ENCODE data around the gene RTN4R. TPM values are rescaled to one million over a fixed set of nuclear protein-coding genes. Genes with fewer than 3 reads are reported as not detected.

The RTN4R gene
- total and polyA plus RNA-seq, 2 of the 4 experiments (the other 2 are of a cell fraction): 0.18 to 0.94 TPM

DNA sequence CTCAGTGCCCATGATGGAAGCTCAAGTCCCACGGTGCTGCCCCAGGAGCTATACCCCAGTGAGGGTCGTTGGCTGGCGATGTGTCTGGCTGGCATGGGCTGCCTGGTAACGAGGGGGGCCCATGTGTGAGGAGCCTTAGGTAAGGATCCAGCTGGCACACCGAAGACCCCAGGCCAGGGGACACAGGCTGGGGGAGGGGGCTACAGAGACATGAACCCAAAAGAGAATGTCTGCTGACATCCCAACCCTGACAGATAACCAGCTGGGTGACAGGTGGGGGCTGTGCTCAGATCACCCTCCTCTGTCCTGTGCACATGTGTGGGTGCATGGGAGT lies 39.2 kb downstream of the RTN4R start:
- no peak overlapping the region for H2AK9ac ChIP-seq (replicated peaks; ENCODE audit: low read depth, low read length, poor library complexity)
- H2AFZ ChIP-seq (replicated peaks; ENCODE audit: low read length, poor library complexity): no peak overlapping the region
- H3K36me3 ChIP-seq (ENCODE audit: control insufficient read depth, insufficient read depth, low read length): no peaks in the 10 kb centered on the region
- TF ChIP-seq FOS (IDR thresholded peaks at IDR 0.05; ENCODE audit: low read depth, low read length): no peak
- TF ChIP-seq CTCF (conservative IDR thresholded peaks at IDR 0.05; ENCODE audit: low read depth, low read length): no peak
- TF ChIP-seq RAD21 (IDR thresholded peaks at IDR 0.05; ENCODE audit: low read length): no peak
- TF ChIP-seq NFE2L2 (IDR thresholded peaks at IDR 0.05; ENCODE audit: low read depth, low read length): no peak
- TF ChIP-seq CEBPB (IDR thresholded peaks at IDR 0.05; ENCODE audit: low read depth, low read length): no peak
- no peak for TF ChIP-seq SMC3 (IDR thresholded peaks at IDR 0.05; ENCODE audit: low read depth, low read length)
- no peak for TF ChIP-seq RFX5 (IDR thresholded peaks at IDR 0.05; ENCODE audit: low read depth, low read length)
- no peak for TF ChIP-seq RCOR1 (IDR thresholded peaks at IDR 0.05; ENCODE audit: insufficient replicate concordance, low read length)
- no peak for TF ChIP-seq CHD1 (IDR thresholded peaks at IDR 0.05; ENCODE audit: low read depth, low read length)
- no peak for TF ChIP-seq BHLHE40 (IDR thresholded peaks at IDR 0.05; ENCODE audit: low read depth, low read length)
- TF ChIP-seq, protein P1, sequence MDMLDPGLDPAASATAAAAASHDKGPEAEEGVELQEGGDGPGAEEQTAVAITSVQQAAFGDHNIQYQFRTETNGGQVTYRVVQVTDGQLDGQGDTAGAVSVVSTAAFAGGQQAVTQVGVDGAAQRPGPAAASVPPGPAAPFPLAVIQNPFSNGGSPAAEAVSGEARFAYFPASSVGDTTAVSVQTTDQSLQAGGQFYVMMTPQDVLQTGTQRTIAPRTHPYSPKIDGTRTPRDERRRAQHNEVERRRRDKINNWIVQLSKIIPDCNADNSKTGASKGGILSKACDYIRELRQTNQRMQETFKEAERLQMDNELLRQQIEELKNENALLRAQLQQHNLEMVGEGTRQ (IDR thresholded peaks at IDR 0.05; ENCODE audit: low read depth, low read length): no peak
- TF ChIP-seq MAFK (IDR thresholded peaks at IDR 0.05; ENCODE audit: low read depth, low read length): no peak
- TF ChIP-seq MAZ (IDR thresholded peaks at IDR 0.05; ENCODE audit: borderline replicate concordance, low read depth, low read length): no peak
- no peak for TF ChIP-seq MXI1 (IDR thresholded peaks at IDR 0.05; ENCODE audit: borderline replicate concordance, low read depth, low read length)
- no peak for TF ChIP-seq POLR2A (IDR thresholded peaks at IDR 0.05; ENCODE audit: low read depth, low read length)
- TF ChIP-seq, protein P2, sequence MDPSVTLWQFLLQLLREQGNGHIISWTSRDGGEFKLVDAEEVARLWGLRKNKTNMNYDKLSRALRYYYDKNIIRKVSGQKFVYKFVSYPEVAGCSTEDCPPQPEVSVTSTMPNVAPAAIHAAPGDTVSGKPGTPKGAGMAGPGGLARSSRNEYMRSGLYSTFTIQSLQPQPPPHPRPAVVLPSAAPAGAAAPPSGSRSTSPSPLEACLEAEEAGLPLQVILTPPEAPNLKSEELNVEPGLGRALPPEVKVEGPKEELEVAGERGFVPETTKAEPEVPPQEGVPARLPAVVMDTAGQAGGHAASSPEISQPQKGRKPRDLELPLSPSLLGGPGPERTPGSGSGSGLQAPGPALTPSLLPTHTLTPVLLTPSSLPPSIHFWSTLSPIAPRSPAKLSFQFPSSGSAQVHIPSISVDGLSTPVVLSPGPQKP (IDR thresholded peaks at IDR 0.05; ENCODE audit: borderline replicate concordance, low read depth, low read length): no peak
- H3K79me1 ChIP-seq (ENCODE audit: low read depth in 1 of 2, low read length in 2 of 2): no peaks in the 10 kb centered on the region
- H3K27ac ChIP-seq (ENCODE audit: insufficient read depth, low read length): no peak overlapping the region
- intact Hi-C loops (cut with micrococcal nuclease): no loop called here
- no CpG with 5 or more reads among the region's 5 CpGs for WGBS, 2 experiments (ENCODE audit: extremely low coverage in 2 of 2, insufficient read length in 1 of 2)
- no peak overlapping the region for H3K4me2 ChIP-seq (ENCODE audit: low read depth, low read length)
- BruUV-seq (replicated peaks): no TSS peak
- dilution Hi-C loops (cut with HindIII; ENCODE audit: low sequenced_read_pairs, unreplicated experiment): no loop called here
- no peak overlapping the region for H3K18ac ChIP-seq (ENCODE audit: low read depth, low read length)
- no peak overlapping the region for H4K91ac ChIP-seq (ENCODE audit: insufficient read depth, low read depth, low read length)
- no peak overlapping the region for H2AK5ac ChIP-seq (ENCODE audit: low read depth, low read length)
- no peaks in the 10 kb centered on the region for H3K4me1 ChIP-seq (ENCODE audit: control insufficient read depth, insufficient read depth, low read length)
- ChIA-PET CTCF (no interaction called here), POLR2A (ENCODE audit: unreplicated experiment) (no interaction called here)
- H3K23ac ChIP-seq (ENCODE audit: low read depth, low read length): no peak overlapping the region
- no peak overlapping the region for H3K4me3 ChIP-seq (ENCODE audit: insufficient read depth, low read depth, low read length)
- H3K27me3 ChIP-seq (ENCODE audit: control insufficient read depth, insufficient read depth, low read length): peaks cover 46% of the 10 kb centered on the region
- H2BK120ac ChIP-seq (ENCODE audit: low read depth, low read length): no peak overlapping the region
- no peak overlapping the region for H4K5ac ChIP-seq (ENCODE audit: low read depth, low read length)
- no peak overlapping the region for H4K8ac ChIP-seq (ENCODE audit: low read depth in 2 of 2, low read length in 2 of 2)
- no peak overlapping the region for H3K14ac ChIP-seq (replicated peaks; ENCODE audit: low read depth, low read length)
- H2BK20ac ChIP-seq (ENCODE audit: low read depth, low read length): no peak overlapping the region
- H3K9me3 ChIP-seq (ENCODE audit: control insufficient read depth, insufficient read depth, low read length): no peaks in the 10 kb centered on the region
- no peak overlapping the region for H2BK15ac ChIP-seq (ENCODE audit: low read depth, low read length)
- H4K20me1 ChIP-seq (ENCODE audit: insufficient read depth, low read length): 0 out of 2 replicates have a peak, but pooled peaks cover 7% of the 10 kb centered on the region
- DNase-seq: no peak
- no peak overlapping the region for H2BK5ac ChIP-seq (ENCODE audit: low read depth, low read length, poor library complexity, severe bottlenecking)
- H3K9ac ChIP-seq (ENCODE audit: low read depth, low read length): no peak overlapping the region
- in situ Hi-C loops (cut with MboI; ENCODE audit: low sequenced_read_pairs): no loop called here
- H3K56ac ChIP-seq (ENCODE audit: extremely low read depth, insufficient read depth, low read length): no peak overlapping the region
- no peak for ATAC-seq (ENCODE audit: low read depth)
- H3K9me1 ChIP-seq (ENCODE audit: insufficient read depth, low read length): peaks cover 5% of the 10 kb centered on the region; the same call in 1 of the 2 replicates
- no peak overlapping the region for H3K4ac ChIP-seq (ENCODE audit: low read depth, low read length)

All from IMR-90 (cell line).